ENCODE data around the gene FREM2.

- TF ChIP-seq CTCF (IDR thresholded peaks at IDR 0.05), result no peak
- TF ChIP-seq EP300 (IDR thresholded peaks at IDR 0.05), result no peak
- TF ChIP-seq POLR2AphosphoS5 (IDR thresholded peaks at IDR 0.05), result no peak
- no peak for TF ChIP-seq POLR2A (IDR thresholded peaks at IDR 0.05)
Observed at GRCh38 chr13:38759390-38759789, 72.5 kb downstream of the FREM2 start.

Measured in upper lobe of left lung (tissue), 4 donors.